Endodermal cell (in vitro differentiated cells): ENCODE results near the gene WSCD1. TPM values are rescaled to one million over a fixed set of nuclear protein-coding genes. Genes with fewer than 3 reads are reported as not detected.

Experiments used
- DNase-seq: peaks from one replicate; pipeline ENCODE4 v3.0.0-alpha.2; 2017
- H3K27ac ChIP-seq: 2 replicates; pipeline ENCODE4 v1.5.1; 2013; ENCODE audit warnings: mild to moderate bottlenecking, low read depth, low read length, moderate library complexity
- H3K27me3 ChIP-seq: 2 replicates; pipeline ENCODE4 v1.6.1; 2013; ENCODE audit warnings: mild to moderate bottlenecking, low read length, moderate library complexity; ENCODE audit not compliant: insufficient read depth, control insufficient read depth, poor library complexity, severe bottlenecking
- H3K36me3 ChIP-seq: 2 replicates; pipeline ENCODE4 v1.7.0; 2013; ENCODE audit warnings: mild to moderate bottlenecking, low read length, moderate library complexity; ENCODE audit not compliant: control insufficient read depth, insufficient read depth
- H3K4me1 ChIP-seq: one replicate; pipeline ENCODE4 v1.7.0; 2013; ENCODE audit warnings: low read length; ENCODE audit not compliant: control insufficient read depth, insufficient read depth
- H3K4me3 ChIP-seq: 2 replicates; pipeline ENCODE4 v1.5.1; 2013; ENCODE audit warnings: mild to moderate bottlenecking, low read length, moderate library complexity
- H3K9ac ChIP-seq: 2 replicates; pipeline ENCODE4 v1.6.1; 2013; ENCODE audit warnings: mild to moderate bottlenecking, low read length, moderate library complexity; ENCODE audit not compliant: poor library complexity, severe bottlenecking; ENCODE audit errors: extremely low read depth
- H3K9me3 ChIP-seq: 2 replicates; pipeline ENCODE4 v1.6.1; 2013; ENCODE audit warnings: mild to moderate bottlenecking, low read length, moderate library complexity; ENCODE audit not compliant: control insufficient read depth
- H3K27ac Mint-ChIP-seq: 2 replicates; pipeline ENCODE4 v1.8.0; 2020; ENCODE audit warnings: mixed read lengths
- H3K27me3 Mint-ChIP-seq: 2 replicates; pipeline ENCODE4 v1.8.0; 2021; ENCODE audit warnings: mild to moderate bottlenecking, mixed read lengths; ENCODE audit not compliant: insufficient read depth
- H3K36me3 Mint-ChIP-seq: 2 replicates; pipeline ENCODE4 v1.8.0; 2020; ENCODE audit warnings: low read depth, mixed read lengths
- H3K4me1 Mint-ChIP-seq: 2 replicates; pipeline ENCODE4 v1.8.0; 2020; ENCODE audit warnings: mixed read lengths
- H3K4me3 Mint-ChIP-seq: 2 replicates; pipeline ENCODE4 v1.8.0; 2020; ENCODE audit warnings: mild to moderate bottlenecking, moderate library complexity, mixed read lengths
- H3K9me3 Mint-ChIP-seq: 2 replicates; pipeline ENCODE4 v1.8.0; 2020; ENCODE audit warnings: mild to moderate bottlenecking, mixed read lengths
- CTCF ChIP-seq: fragments of 200-600 bp; sonication (generic); conservative IDR thresholded peaks from 2 replicates; pipeline ENCODE4 v1.5.0; 2021; ENCODE audit warnings: antibody characterized with exemption, mild to moderate bottlenecking
- WGBS, 2 experiments: methylation state at CpG; one replicate each; pipeline versions ENCODE4 v1.1.5 to v1.1.7; 2013; ENCODE audit warnings: missing lambda C conversion rate in 2 of 2, mixed read lengths in 1 of 2; ENCODE audit not compliant: insufficient coverage in 1 of 2, insufficient read length in 1 of 2; 5-methylcytosine and 5-hydroxymethylcytosine counted together
- total RNA-seq, 2 donors: library from RNA; stranded (reverse); fragmentation: NEBNext Ultra II Directional in 1 of 2; extraction: Animal tissue kit (Norgen Biotek cat#: 25700) in 1 of 2; gene quantifications; 2 replicates in 1 of 2; 3 replicates in 1 of 2; pipeline ENCODE4 v1.2.1, GENCODE V29; 2021

WSCD1 gene
- total RNA-seq, 2 donors from 2014 or later = 6.5 to 7.7 TPM

- H3K27ac ChIP-seq = no peak overlapping the region
- H3K36me3 ChIP-seq = no peaks in the 10 kb centered on the region
- H3K4me3 ChIP-seq = no peak overlapping the region
- TF ChIP-seq CTCF = peak; percentile 61
- peaks cover 21% of the 10 kb centered on the region for H3K27me3 Mint-ChIP-seq
- H3K9me3 Mint-ChIP-seq = no peaks in the 10 kb centered on the region
- no peaks in the 10 kb centered on the region for H3K4me1 Mint-ChIP-seq
- no peak overlapping the region for H3K27ac Mint-ChIP-seq
- H3K4me1 ChIP-seq = no peaks in the 10 kb centered on the region
- H3K27me3 ChIP-seq = no peaks in the 10 kb centered on the region
- H3K36me3 Mint-ChIP-seq = no peaks in the 10 kb centered on the region
- no peak for DNase-seq
- WGBS, 2 experiments = 85 to 92% methylated on average over 5 to 6 of the region's 6 CpGs
- no peak overlapping the region for H3K9ac ChIP-seq
- no peak overlapping the region for H3K4me3 Mint-ChIP-seq
- no peaks in the 10 kb centered on the region for H3K9me3 ChIP-seq
Observed at GRCh38 chr17:6045621-6046357, 24.4 kb upstream of the WSCD1 start.

DNA sequence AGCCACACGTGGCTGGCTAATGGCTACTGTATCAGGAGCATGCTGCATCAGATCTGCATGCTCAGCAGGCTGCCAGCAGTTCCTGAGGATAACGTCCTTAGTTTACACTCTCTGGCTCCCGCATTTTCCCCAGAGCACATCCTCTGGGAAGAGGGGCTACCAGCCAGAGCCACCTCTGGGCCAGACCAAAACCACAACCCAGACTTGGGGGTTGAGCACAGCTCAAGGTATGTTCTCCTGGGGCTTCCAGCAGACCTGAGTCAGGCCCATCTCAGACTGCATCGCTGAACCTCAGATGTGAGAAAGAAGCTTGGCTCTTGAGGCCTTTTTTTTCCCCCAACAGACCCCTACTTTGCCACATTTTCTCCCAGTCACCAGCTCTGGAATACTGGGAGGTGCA, 23.7 kb upstream of the WSCD1 start:
- Mint-ChIP-seq H3K9me3 (no peaks in the 10 kb centered on the region), H3K36me3 (no peaks in the 10 kb centered on the region), H3K4me1 (no peaks in the 10 kb centered on the region), H3K27ac (no peak overlapping the region), H3K4me3 (no peak overlapping the region), H3K27me3 (peaks cover 21% of the 10 kb centered on the region)
- 78 to 82% methylated on average over 3 to 4 of the region's 4 CpGs for WGBS, 2 experiments
- H3K4me1 ChIP-seq = no peaks in the 10 kb centered on the region
- H3K4me3 ChIP-seq = no peak overlapping the region
- no peaks in the 10 kb centered on the region for H3K9me3 ChIP-seq
- H3K36me3 ChIP-seq = no peaks in the 10 kb centered on the region
- H3K9ac ChIP-seq = no peak overlapping the region
- H3K27ac ChIP-seq = no peak overlapping the region
- no peaks in the 10 kb centered on the region for H3K27me3 ChIP-seq
- TF ChIP-seq CTCF = no peak
- no peak for DNase-seq

- H3K4me3 ChIP-seq = no peak overlapping the region
- no peak overlapping the region for H3K9ac ChIP-seq
- DNase-seq = no peak
- H3K4me1 Mint-ChIP-seq = no peaks in the 10 kb centered on the region
- WGBS, 2 experiments = 100% methylated on average over 1 of the region's 1 CpG; no CpG with 5 or more reads in 1 of the 2 experiments
- H3K27me3 ChIP-seq = no peaks in the 10 kb centered on the region
- no peak overlapping the region for H3K27ac ChIP-seq
- peaks cover 20% of the 10 kb centered on the region for H3K27me3 Mint-ChIP-seq
- TF ChIP-seq CTCF = no peak
- no peaks in the 10 kb centered on the region for H3K9me3 Mint-ChIP-seq
- no peaks in the 10 kb centered on the region for H3K4me1 ChIP-seq
- no peaks in the 10 kb centered on the region for H3K9me3 ChIP-seq
- H3K36me3 ChIP-seq = no peaks in the 10 kb centered on the region
- H3K27ac Mint-ChIP-seq = no peak overlapping the region
- H3K4me3 Mint-ChIP-seq = no peak overlapping the region
- H3K36me3 Mint-ChIP-seq = no peaks in the 10 kb centered on the region
Observed at GRCh38 chr17:6046931-6047330, 23.2 kb upstream of the WSCD1 start.
